ENCODE results near the gene CYBRD1.
"Not testable (repeated sequence)": the region's sequence is repeated elsewhere in the genome, so short reads cannot be mapped to it uniquely, and the experiment has no call there.

CYBRD1 gene

GRCh38 chr2:171531836-171532450 is 9.7 kb downstream of the CYBRD1 start:
- H3K79me1 ChIP-seq (ENCODE audit: low read length), result no peaks in the 10 kb centered on the region
- H4K12ac ChIP-seq (ENCODE audit: low read depth, low read length), result no peak overlapping the region
- H3K27me3 ChIP-seq (ENCODE audit: insufficient read depth, low read length), result no peaks in the 10 kb centered on the region
- H3K18ac ChIP-seq (ENCODE audit: low read length), result no peak overlapping the region
- H4K8ac ChIP-seq (ENCODE audit: low read depth, low read length), result no peak overlapping the region
- no peak overlapping the region for H3K9ac ChIP-seq (ENCODE audit: low read length)
- no peaks in the 10 kb centered on the region for H3K9me3 ChIP-seq (ENCODE audit: insufficient read depth, low read depth, low read length)
- no peak overlapping the region for H2AFZ ChIP-seq (ENCODE audit: insufficient read depth, low read length, poor library complexity)
- H2BK12ac ChIP-seq (ENCODE audit: low read length), result no peak overlapping the region
- no peak overlapping the region for H3K4me2 ChIP-seq (ENCODE audit: low read length)
- H3K4ac ChIP-seq (ENCODE audit: low read depth, low read length), result no peak overlapping the region
- no peaks in the 10 kb centered on the region for H3K4me1 ChIP-seq (ENCODE audit: control insufficient read depth in 1 of 2, insufficient read depth in 2 of 2, low read length in 2 of 2)
- H3K36me3 ChIP-seq (ENCODE audit: control insufficient read depth in 1 of 2, insufficient read depth in 2 of 2, low read length in 2 of 2), result no peaks in the 10 kb centered on the region
- no peak overlapping the region for H2BK120ac ChIP-seq (ENCODE audit: insufficient read depth, low read length, poor library complexity)
- H3K23ac ChIP-seq (ENCODE audit: low read length), result no peak overlapping the region
- no peak overlapping the region for H3K14ac ChIP-seq (ENCODE audit: low read length)
- no CpG with 5 or more reads among the region's 3 CpGs for WGBS (ENCODE audit: extremely low coverage, insufficient coverage, insufficient read length)
- no peak overlapping the region for H2AK5ac ChIP-seq (ENCODE audit: low read length)
- H3K4me3 ChIP-seq (ENCODE audit: low read depth, low read length), result no peak overlapping the region
- no peak overlapping the region for H2BK5ac ChIP-seq (ENCODE audit: low read depth, low read length, poor library complexity)
- no peak for DNase-seq
- no peaks in the 10 kb centered on the region for H3K79me2 ChIP-seq (ENCODE audit: control insufficient read depth, insufficient read depth, low read length, poor library complexity)
- no peak overlapping the region for H4K91ac ChIP-seq (ENCODE audit: low read depth, low read length)
- no peak overlapping the region for H3K27ac ChIP-seq (ENCODE audit: low read depth, low read length)

- Histone ChIP-seq H2BK12ac (ENCODE audit: low read length) (no peak overlapping the region), H4K12ac (ENCODE audit: low read depth, low read length) (no peak overlapping the region), H2BK120ac (ENCODE audit: insufficient read depth, low read length, poor library complexity) (no peak overlapping the region), H3K4ac (ENCODE audit: low read depth, low read length) (no peak overlapping the region), H3K36me3 (ENCODE audit: control insufficient read depth in 1 of 2, insufficient read depth in 2 of 2, low read length in 2 of 2) (no peaks in the 10 kb centered on the region), H3K4me2 (ENCODE audit: low read length) (no peak overlapping the region), H3K79me2 (ENCODE audit: control insufficient read depth, insufficient read depth, low read length, poor library complexity) (no peaks in the 10 kb centered on the region), H3K9ac (ENCODE audit: low read length) (no peak overlapping the region), H3K27ac (ENCODE audit: low read depth, low read length) (no peak overlapping the region), H3K18ac (ENCODE audit: low read length) (no peak overlapping the region), H3K23ac (ENCODE audit: low read length) (no peak overlapping the region), H3K4me1 (ENCODE audit: control insufficient read depth in 1 of 2, insufficient read depth in 2 of 2, low read length in 2 of 2) (no peaks in the 10 kb centered on the region), H2BK5ac (ENCODE audit: low read depth, low read length, poor library complexity) (no peak overlapping the region), H3K4me3 (ENCODE audit: low read depth, low read length) (no peak overlapping the region), H4K91ac (ENCODE audit: low read depth, low read length) (no peak overlapping the region), H4K8ac (ENCODE audit: low read depth, low read length) (no peak overlapping the region), H3K27me3 (ENCODE audit: insufficient read depth, low read length) (no peaks in the 10 kb centered on the region), H2AFZ (ENCODE audit: insufficient read depth, low read length, poor library complexity) (no peak overlapping the region), H2AK5ac (ENCODE audit: low read length) (no peak overlapping the region), H3K14ac (ENCODE audit: low read length) (no peak overlapping the region), H3K9me3 (ENCODE audit: insufficient read depth, low read depth, low read length) (no peaks in the 10 kb centered on the region), H3K79me1 (ENCODE audit: low read length) (no peaks in the 10 kb centered on the region)
- WGBS (ENCODE audit: extremely low coverage, insufficient coverage, insufficient read length), result no CpG with 5 or more reads among the region's 1 CpG
- no peak for DNase-seq
These were observed 11.1 kb downstream of the CYBRD1 start for GRCh38 chr2:171533331-171533730.

GRCh38 chr2:171535528-171535927 is 13.3 kb downstream of the CYBRD1 start:
- not testable (repeated sequence) for H2AFZ ChIP-seq (ENCODE audit: insufficient read depth, low read length, poor library complexity); H3K79me2 ChIP-seq (ENCODE audit: control insufficient read depth, insufficient read depth, low read length, poor library complexity); H2BK120ac ChIP-seq (ENCODE audit: insufficient read depth, low read length, poor library complexity); H3K4me2 ChIP-seq (ENCODE audit: low read length); H4K8ac ChIP-seq (ENCODE audit: low read depth, low read length); H3K4ac ChIP-seq (ENCODE audit: low read depth, low read length); H3K79me1 ChIP-seq (ENCODE audit: low read length); H3K9ac ChIP-seq (ENCODE audit: low read length); H3K36me3 ChIP-seq (ENCODE audit: control insufficient read depth in 1 of 2, insufficient read depth in 2 of 2, low read length in 2 of 2); H3K9me3 ChIP-seq (ENCODE audit: insufficient read depth, low read depth, low read length); H4K12ac ChIP-seq (ENCODE audit: low read depth, low read length); H3K4me3 ChIP-seq (ENCODE audit: low read depth, low read length); H3K23ac ChIP-seq (ENCODE audit: low read length); H3K27me3 ChIP-seq (ENCODE audit: insufficient read depth, low read length); H3K18ac ChIP-seq (ENCODE audit: low read length); H2BK12ac ChIP-seq (ENCODE audit: low read length); DNase-seq; H2AK5ac ChIP-seq (ENCODE audit: low read length); H2BK5ac ChIP-seq (ENCODE audit: low read depth, low read length, poor library complexity); H3K4me1 ChIP-seq (ENCODE audit: control insufficient read depth in 1 of 2, insufficient read depth in 2 of 2, low read length in 2 of 2); H3K14ac ChIP-seq (ENCODE audit: low read length); H3K27ac ChIP-seq (ENCODE audit: low read depth, low read length); H4K91ac ChIP-seq (ENCODE audit: low read depth, low read length)
- no CpG with 5 or more reads among the region's 4 CpGs for WGBS (ENCODE audit: extremely low coverage, insufficient coverage, insufficient read length)

- H3K4me3 ChIP-seq (ENCODE audit: low read depth, low read length), result no peak overlapping the region
- no peak overlapping the region for H3K23ac ChIP-seq (ENCODE audit: low read length)
- no peaks in the 10 kb centered on the region for H3K79me2 ChIP-seq (ENCODE audit: control insufficient read depth, insufficient read depth, low read length, poor library complexity)
- no peaks in the 10 kb centered on the region for H3K9me3 ChIP-seq (ENCODE audit: insufficient read depth, low read depth, low read length)
- no peak overlapping the region for H2BK12ac ChIP-seq (ENCODE audit: low read length)
- no peak overlapping the region for H3K9ac ChIP-seq (ENCODE audit: low read length)
- no peaks in the 10 kb centered on the region for H3K79me1 ChIP-seq (ENCODE audit: low read length)
- no peak overlapping the region for H4K91ac ChIP-seq (ENCODE audit: low read depth, low read length)
- H3K4ac ChIP-seq (ENCODE audit: low read depth, low read length), result no peak overlapping the region
- H2AK5ac ChIP-seq (ENCODE audit: low read length), result no peak overlapping the region
- no peak overlapping the region for H3K14ac ChIP-seq (ENCODE audit: low read length)
- no peak overlapping the region for H3K4me2 ChIP-seq (ENCODE audit: low read length)
- no peak overlapping the region for H3K27ac ChIP-seq (ENCODE audit: low read depth, low read length)
- WGBS (ENCODE audit: extremely low coverage, insufficient coverage, insufficient read length), result no CpG with 5 or more reads among the region's 4 CpGs
- H3K18ac ChIP-seq (ENCODE audit: low read length), result no peak overlapping the region
- DNase-seq, result no peak
- no peak overlapping the region for H4K8ac ChIP-seq (ENCODE audit: low read depth, low read length)
- H3K36me3 ChIP-seq (ENCODE audit: control insufficient read depth in 1 of 2, insufficient read depth in 2 of 2, low read length in 2 of 2), result no peaks in the 10 kb centered on the region
- H4K12ac ChIP-seq (ENCODE audit: low read depth, low read length), result no peak overlapping the region
- no peak overlapping the region for H2BK120ac ChIP-seq (ENCODE audit: insufficient read depth, low read length, poor library complexity)
- H3K27me3 ChIP-seq (ENCODE audit: insufficient read depth, low read length), result no peaks in the 10 kb centered on the region
- H2AFZ ChIP-seq (ENCODE audit: insufficient read depth, low read length, poor library complexity), result no peak overlapping the region
- no peaks in the 10 kb centered on the region for H3K4me1 ChIP-seq (ENCODE audit: control insufficient read depth in 1 of 2, insufficient read depth in 2 of 2, low read length in 2 of 2)
- H2BK5ac ChIP-seq (ENCODE audit: low read depth, low read length, poor library complexity), result no peak overlapping the region
These were observed 18.2 kb downstream of the CYBRD1 start for GRCh38 chr2:171540437-171540836.
